HG02571 (cell line): ENCODE measurements around the gene NRIP1.

Experiments
- ATAC-seq: cut with Tn5 transposase; IDR thresholded peaks from one replicate; pipeline ENCODE4 v1.9.1; 2021; ENCODE audit warnings: mild to moderate bottlenecking, moderate library complexity; ENCODE audit not compliant: unreplicated experiment

The NRIP1 gene

GRCh38 chr21:14926186-14926585 lies 138.6 kb downstream of the NRIP1 start:
- ATAC-seq, result no peak

- no peak for ATAC-seq
Observed at GRCh38 chr21:14923468-14923867, 141.3 kb downstream of the NRIP1 start.

- ATAC-seq, result no peak
Observed at GRCh38 chr21:14922980-14923379, 141.8 kb downstream of the NRIP1 start.

DNA sequence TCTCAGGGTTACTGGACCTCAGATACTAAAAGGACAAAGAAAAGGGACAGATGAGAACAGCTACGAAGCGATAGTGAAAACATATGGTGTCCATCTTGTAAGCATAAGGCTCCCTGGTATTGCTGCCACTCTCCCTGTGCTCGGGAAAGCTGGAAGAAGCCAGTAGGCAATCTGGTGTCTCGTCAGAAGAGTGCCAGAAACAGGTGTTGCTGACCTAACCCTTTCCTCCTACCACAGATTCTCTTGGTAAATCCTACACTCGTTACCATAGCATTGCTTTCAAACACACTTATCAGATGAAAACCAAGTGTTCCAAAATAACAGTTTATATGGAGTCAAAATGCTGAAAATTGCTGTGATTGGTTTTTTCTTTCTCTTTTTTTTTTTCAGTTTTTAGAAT lies 146.3 kb downstream of the NRIP1 start:
- ATAC-seq, result no peak

- no peak for ATAC-seq
Observed at GRCh38 chr21:14917762-14918161, 147.0 kb downstream of the NRIP1 start.

- no peak for ATAC-seq
Observed at GRCh38 chr21:14916676-14917141, 148.1 kb downstream of the NRIP1 start.

DNA sequence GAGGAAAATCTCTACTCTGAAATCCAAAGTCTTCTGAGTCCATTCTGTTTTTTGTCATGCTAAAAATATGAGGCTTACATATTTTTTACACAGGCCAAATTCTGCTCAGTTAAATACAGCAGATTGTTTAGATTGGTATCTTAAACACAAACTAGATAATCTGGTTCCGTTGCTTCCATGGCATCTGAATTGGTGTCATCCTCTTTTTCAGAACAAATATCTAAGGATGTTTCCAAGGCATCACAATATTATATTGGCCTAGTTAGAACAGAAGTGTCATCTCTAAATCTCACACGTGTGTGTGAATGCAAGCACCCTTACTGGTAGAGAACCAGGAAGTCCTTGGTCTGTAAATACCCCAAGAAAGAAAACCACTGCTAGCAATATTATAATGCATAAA lies 151.2 kb downstream of the NRIP1 start:
- ATAC-seq, result no peak

DNA sequence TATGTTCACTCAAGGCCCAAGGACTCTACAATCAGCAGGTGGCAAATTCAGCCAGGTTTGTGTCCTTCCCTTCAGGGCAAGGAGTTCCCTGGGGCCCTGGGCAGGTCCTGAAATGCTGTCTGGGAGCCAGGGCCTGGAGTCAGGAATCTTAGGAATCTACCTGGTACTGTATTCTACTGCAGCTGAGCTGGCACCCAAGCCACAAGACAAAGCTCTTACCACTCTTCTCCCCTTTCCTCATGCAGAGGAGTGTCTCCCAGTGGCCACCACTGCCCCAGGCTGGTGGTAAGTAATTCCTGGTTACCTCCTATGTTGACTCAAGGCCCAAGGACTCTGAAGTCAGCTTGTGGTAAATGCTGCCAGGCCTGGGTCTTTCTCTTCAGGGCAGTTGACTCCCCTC lies 153.4 kb downstream of the NRIP1 start:
- ATAC-seq, result no peak
